Cardiac fibroblast (primary cell): ENCODE results near the gene BLNK.

Experiments
- DNase-seq, 2 donors: peaks; one replicate each; pipeline versions ENCODE4 v3.0.0 to v3.0.0-alpha.2; 2010; ENCODE audit warnings: low read depth in 2 of 2
- H3K4me3 ChIP-seq, 2 donors: replicated peaks in 1 of 2; 1 replicate in 1 of 2; 2 replicates in 1 of 2; pipeline ENCODE4 v1.5.1; 2011; ENCODE audit warnings: low read depth in 2 of 2, low read length in 2 of 2, mild to moderate bottlenecking in 2 of 2, moderate library complexity in 1 of 2
- CTCF ChIP-seq: IDR thresholded peaks from one replicate; pipeline ENCODE4 v1.5.1; 2011; ENCODE audit warnings: low read depth, mild to moderate bottlenecking, low read length, inconsistent platforms

Gene BLNK

GRCh38 chr10:96218826-96219225, 52.5 kb downstream of the BLNK start:
- no peak for DNase-seq
- no peak for TF ChIP-seq CTCF
- no peak overlapping the region for H3K4me3 ChIP-seq

GRCh38 chr10:96217711-96218110, 53.7 kb downstream of the BLNK start:
- H3K4me3 ChIP-seq: no peak overlapping the region
- no peak for TF ChIP-seq CTCF
- no peak for DNase-seq

GRCh38 chr10:96216775-96217174, 54.6 kb downstream of the BLNK start:
- H3K4me3 ChIP-seq: no peak overlapping the region
- no peak for TF ChIP-seq CTCF
- DNase-seq: no peak

- no peak for TF ChIP-seq CTCF
- H3K4me3 ChIP-seq: no peak overlapping the region
- DNase-seq: no peak
These were observed 58.5 kb downstream of the BLNK start for GRCh38 chr10:96212911-96213310.

- no peak for TF ChIP-seq CTCF
- DNase-seq: no peak
- no peak overlapping the region for H3K4me3 ChIP-seq
These were observed 59.6 kb downstream of the BLNK start for GRCh38 chr10:96211764-96212163.

- DNase-seq: no peak
- TF ChIP-seq CTCF: no peak
- H3K4me3 ChIP-seq: no peak overlapping the region
These were observed 62.4 kb downstream of the BLNK start for GRCh38 chr10:96208946-96209345.

GRCh38 chr10:96208271-96208670, 63.1 kb downstream of the BLNK start:
- H3K4me3 ChIP-seq: no peak overlapping the region
- TF ChIP-seq CTCF: no peak

More at GRCh38 chr10:96208271-96208670, 63.1 kb downstream of the BLNK start:
- DNase-seq: no peak
